GM03348 (cell line): ENCODE data around the gene SDR42E1.
A peak's percentile ranks its signal among the peaks of the same experiment; 100 is the strongest.

Experiments used
- DNase-seq: peaks from one replicate; pipeline ENCODE4 v3.0.0; 2012; ENCODE audit warnings: low spot score

Gene SDR42E1, protein sequence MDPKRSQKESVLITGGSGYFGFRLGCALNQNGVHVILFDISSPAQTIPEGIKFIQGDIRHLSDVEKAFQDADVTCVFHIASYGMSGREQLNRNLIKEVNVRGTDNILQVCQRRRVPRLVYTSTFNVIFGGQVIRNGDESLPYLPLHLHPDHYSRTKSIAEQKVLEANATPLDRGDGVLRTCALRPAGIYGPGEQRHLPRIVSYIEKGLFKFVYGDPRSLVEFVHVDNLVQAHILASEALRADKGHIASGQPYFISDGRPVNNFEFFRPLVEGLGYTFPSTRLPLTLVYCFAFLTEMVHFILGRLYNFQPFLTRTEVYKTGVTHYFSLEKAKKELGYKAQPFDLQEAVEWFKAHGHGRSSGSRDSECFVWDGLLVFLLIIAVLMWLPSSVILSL

DNA sequence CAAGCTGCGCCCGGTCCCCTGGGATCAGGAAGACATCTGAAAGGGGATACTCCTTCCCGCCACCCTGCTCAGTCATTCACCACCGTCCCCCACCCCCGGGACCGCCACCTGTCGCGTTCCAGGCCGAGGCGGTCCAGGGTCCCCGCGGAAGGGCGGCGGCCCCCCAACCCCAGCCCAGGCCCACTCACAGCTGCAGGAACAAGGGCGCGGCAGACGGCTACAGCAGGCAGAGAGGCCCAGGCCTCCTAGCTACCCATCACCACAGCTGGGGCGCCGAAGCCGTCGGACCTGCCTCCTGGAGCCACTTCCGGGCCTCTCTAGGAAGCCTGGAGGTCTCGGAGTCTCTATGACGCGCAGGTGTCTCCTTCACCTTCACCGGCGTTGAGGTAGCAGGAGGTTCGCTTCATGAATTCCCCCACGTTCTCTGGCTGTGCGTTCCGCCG lies at the start of gene SDR42E1:
TSS of gene SDR42E1 (minus strand) at position 272 of the 443 bp plus-strand sequence. CDS start 10,612 bp downstream, outside the sequence.
- DNase-seq, result no peak

DNA sequence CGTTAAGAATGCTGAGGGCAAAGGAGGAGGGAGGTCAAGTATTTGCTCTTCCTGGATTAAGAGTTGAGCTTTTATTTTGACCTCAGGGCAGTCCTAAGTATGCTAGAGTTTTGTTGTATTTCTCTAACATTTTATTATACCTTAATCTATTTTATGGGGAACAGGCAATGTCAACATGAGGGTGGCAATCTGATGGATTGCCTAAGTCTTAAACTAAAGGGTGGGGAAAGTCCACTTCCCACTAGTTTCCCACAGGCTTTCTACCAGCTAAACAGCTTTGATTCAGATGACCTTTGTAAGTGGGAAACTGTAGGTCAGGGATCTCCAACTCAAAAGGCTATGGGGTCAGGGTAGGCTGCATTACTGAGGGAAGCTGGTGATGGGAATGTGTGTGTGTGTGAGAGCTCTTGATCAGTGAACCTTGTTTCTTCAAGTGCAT lies 48.7 kb upstream of the SDR42E1 start:
- DNase-seq, result no peak

DNA sequence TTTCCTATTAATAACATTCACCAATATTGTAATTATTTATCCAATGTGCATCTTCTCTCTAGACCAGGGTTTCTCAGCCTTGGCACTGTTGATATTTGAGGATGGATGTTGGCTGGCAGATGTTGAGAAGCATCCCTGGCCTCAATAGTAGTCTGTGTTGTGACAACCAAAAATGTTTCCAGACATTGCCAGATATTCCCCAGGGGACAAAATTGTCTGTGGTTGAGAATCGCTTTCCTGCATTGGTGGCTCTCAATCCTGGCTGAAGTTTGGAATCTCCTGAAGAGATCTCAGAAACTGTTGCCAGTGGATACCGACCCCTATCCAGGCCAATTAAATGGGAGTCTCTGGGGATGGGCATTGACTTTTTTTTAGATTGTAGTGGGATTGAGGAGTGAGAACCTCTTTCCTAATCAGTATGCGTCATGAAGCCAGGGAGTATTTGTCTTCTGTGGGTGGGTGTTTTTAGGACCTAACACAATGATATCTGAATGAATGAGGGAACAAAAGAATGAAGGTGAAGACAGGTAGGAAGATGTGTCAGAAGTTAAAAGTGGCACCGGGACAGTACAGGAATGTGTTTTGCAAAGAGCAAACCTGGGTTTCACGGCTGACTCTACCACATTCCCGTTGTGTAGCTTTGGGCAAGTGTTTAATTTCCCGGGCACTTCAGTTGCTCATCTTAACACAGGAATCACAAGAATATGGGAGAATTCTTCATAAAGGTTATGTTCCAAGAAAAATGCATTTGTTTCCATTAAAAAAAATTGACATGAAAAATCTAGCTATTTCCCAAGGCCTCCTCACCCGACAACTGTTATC lies 48.1 kb upstream of the SDR42E1 start:
- no peak for DNase-seq

DNA sequence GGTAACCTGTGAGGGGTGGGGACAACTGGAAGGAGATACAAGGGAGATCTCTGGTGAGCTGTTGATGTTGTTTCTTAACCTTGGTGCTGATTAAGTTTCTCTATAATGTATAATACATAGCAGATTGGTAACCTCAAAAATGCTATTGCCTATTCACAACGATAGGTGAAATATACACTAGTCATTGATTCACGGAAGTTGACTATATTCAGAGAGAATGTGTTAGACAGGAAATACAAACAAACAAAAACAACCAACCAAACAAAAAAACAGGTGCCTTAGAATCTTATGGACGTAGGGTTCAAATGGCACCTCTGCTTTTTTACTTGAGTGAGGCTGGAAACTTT lies 45.3 kb upstream of the SDR42E1 start:
- no peak for DNase-seq

DNA sequence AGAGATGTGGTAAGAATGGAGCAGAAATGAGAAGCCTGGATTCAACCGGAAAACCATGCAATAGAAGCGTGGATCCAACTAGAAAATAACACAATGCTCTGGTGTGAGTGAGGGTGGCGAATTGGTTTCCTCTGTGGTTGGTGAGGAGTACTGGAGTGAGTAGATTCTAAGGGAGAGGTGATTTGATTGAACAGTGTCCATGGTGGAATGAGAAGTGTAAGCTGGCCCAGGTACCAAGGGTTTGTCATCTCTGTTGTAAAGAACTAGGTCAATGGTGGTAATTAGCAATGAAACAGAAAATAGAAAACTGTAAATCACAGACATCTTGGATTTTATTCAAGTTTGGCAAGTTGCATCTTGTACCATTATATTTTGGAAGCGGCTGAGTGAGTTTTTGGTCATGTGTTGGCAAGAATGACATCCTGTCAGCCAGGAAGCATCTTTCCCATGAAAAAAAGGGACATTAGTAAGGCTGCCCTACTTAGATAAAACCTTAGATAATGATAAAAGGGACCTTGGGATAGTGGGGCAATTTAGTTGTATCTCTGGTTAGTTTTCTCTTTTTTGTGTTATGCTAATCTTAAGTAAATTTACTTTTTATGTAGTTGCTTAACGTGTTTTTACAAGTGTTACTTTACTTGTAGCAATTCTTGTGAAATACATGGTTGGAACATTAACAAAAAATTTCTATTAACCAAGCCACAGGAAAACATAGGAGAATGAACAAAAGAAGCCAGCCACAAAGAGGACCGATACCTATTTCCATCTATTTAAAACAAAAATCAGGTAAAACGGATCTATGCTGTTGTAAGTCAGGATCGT lies 44.7 kb upstream of the SDR42E1 start:
- no peak for DNase-seq

DNA sequence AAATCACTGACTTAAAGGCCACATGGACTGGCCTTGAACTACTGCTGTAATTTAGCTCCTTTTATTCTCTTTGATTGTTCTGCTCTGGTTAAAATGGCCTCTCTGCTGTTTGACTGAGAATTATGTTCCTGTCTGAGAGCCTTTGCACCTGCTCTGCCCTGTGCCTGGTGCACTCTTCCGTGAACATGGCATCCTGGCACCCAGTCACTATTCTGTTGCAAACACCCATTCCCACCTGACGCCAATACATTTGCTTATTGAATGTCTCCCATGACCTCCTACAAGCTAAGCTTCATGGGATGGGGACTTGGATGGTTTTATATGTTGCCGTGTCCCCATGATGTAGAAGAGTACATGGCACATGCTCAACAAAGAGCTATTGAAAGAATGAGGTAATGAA lies 43.8 kb upstream of the SDR42E1 start:
- no peak for DNase-seq

DNA sequence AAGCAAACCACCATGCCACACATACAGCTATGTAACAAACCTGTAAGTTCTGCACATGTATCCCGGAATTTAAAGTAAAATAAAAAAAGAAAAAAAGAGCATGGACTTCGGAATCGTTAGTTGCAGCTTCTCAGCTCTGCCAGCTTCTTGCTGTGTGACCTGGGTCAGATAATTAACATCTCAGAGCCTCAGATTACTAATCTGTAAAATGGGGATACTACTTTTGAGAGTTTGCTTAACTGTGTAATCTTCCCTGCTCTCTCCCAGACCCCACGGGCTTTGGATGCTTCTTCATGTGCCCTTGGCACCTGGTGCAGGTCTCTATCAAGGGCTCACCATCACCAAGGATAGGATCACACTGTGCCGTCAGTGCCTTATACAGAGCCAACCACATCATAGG lies 40.4 kb upstream of the SDR42E1 start:
- no peak for DNase-seq

DNA sequence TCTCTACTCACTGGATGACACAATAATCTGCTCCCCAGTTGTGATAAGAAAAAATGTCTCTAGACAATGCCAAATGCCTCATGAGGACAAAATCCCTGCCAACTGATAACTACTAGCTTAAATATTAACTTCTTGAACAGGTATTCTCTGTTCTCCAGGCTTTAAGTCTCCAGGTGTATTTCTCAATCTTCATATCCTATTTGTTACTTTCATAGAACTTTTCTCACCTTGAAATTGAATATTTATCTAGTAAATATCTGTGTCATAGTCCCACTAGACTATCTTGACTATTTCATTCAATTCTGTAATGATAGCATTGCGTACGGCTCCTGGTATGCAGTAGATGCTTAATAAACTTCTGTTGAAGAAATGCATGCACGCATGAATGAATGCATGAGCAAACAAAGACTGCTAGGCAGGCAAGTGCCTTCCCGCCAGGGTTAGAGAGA lies 39.7 kb upstream of the SDR42E1 start:
- no peak for DNase-seq

DNA sequence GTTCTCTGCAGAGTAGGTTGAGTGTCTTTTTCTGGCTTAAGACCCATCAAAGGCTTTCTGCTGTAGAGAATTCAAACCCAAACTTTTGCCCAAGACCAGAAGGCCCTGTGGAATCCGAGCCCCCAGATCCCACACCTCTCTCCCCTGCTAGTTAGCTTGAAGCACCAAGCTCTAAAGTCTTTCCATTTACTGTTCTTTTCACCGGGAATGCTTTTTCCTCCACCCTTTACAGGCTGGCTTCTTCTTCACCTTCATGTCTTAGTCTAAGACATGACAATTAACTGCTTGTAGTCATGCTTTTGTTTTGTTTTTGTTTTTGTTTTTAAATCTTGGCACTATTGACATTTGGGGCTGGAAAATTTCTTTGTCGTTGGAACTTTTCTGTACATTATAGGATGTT lies 39.2 kb upstream of the SDR42E1 start:
- no peak for DNase-seq

DNA sequence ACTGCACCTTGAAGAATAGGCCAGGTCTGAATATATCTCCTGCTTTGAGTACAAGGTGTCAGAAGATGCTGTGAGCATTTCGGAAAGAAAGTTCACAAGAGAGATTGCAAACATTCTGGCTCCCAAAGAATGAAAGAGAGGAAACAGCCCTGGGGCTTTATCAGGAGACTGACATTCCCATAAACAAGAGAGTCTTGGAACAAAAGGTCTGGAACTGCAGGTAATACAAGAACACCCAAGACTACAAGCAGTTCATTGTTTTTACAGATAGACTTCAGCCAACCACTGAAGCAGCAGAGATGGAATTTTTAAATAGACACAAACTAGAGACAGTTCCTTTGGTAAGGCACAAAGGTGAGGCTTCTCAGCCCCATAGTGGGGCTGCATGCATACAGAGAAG lies 38.2 kb upstream of the SDR42E1 start:
- no peak for DNase-seq

DNA sequence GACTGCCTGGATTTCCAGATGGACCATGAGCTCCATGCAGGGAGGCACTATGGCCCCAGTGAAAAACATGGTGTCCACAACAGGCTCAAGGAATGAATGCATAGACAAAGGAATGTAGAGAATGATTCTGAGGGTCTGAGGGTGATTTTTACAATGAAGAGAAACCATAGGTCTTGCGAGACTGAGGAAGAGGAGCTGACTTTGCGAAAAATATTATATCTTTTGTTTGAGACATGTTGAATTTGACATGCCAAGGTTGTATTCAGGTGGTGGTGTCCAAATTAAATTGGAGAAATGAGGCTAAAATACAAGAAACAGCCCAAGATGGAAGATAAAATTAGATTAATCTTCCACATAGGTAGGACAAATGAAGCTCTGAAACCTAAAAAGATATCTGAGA lies 36.5 kb upstream of the SDR42E1 start:
- DNase-seq, result no peak

DNA sequence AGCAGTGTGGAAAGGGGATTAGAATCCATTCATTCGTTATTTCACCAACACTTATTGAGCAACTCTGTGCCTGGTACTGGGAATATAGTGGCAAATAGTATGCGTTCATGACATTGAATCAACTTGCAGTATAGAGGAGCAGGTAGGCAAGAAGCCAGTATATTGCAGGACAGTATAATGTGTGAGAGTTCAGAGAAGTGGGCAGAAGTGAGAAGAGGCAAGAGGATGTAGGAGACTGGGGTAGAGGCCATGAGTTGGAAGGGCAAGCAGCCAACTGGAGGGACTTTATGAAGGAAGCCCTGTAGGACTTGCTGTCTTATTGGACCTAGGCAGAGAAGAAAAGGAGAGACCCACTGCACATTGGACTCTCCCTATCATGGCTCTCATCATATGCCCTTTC lies 36.1 kb upstream of the SDR42E1 start:
- no peak for DNase-seq

DNA sequence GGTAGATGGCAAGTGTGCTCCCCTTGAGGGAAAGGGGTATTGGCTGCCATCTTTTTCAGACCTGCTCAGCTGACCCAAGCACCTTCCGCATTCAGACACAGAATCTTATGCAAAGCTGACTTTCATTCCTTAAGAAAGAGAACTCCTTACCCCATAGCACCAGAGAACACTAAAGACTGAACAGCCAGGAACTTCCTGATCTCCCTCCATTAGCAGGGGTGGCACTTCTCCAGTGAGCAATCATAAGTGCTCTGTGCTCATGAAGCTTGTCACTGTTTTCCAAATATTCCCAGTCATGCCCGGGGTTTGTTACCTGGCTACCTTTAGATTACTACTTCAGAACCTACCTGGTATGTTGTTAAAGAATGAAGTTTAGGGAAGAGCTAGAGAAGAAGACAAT lies 35.7 kb upstream of the SDR42E1 start:
- no peak for DNase-seq

DNA sequence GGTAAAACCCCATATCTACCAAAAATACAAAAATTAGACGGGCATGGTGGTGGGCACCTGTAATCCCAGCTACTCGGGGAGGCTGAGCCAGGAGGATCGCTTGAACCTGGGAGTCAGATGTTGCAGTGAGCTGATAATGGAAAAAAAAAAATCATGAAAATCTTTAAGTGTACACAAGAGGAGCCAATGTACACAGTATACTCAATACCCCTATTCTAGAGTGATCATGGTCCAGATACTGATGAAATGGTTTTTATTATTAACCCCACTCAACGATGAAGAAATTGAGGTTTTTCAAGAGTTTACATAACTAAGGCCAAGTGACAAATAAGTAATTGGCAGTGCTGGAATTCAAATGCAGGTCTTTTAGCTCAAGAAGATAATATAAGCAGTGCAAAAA lies 35.3 kb upstream of the SDR42E1 start:
- no peak for DNase-seq

DNA sequence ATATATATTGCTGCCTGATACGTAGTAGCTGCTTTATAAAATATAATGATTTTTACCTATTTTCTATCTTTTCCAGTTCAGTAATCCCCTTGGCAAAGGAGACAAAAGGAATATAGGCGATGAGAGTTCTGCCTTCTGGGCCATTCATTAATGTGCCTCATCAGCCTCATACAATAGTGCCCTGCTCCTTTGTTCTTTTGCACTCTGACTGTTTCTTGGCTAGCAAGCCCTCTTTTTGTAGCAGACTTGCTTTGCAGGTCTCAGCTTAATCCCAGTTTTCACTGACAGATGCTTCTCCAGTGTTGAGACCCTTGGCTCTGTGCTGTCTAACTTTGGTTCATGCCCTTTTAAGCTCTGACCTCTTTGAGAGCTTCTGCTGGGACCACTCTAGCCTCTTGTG lies 34.2 kb upstream of the SDR42E1 start:
- DNase-seq, result no peak

DNA sequence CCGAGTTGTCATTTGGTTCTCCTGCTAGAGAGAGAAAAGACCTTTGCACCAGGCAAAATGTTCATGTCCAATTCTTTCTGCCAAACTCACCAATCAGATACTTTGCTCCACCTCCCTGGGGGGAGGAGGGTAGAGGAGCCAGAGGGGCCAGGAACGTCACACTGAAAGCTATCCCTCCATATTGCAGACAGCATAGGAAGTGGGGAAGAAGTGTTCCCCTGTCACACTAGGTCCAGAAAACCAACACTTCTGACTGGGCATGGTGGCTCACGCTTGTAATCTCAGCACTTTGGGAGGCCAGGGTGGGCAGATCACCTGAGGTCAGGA lies 33.3 kb upstream of the SDR42E1 start:
- DNase-seq, result peak; percentile 11

DNA sequence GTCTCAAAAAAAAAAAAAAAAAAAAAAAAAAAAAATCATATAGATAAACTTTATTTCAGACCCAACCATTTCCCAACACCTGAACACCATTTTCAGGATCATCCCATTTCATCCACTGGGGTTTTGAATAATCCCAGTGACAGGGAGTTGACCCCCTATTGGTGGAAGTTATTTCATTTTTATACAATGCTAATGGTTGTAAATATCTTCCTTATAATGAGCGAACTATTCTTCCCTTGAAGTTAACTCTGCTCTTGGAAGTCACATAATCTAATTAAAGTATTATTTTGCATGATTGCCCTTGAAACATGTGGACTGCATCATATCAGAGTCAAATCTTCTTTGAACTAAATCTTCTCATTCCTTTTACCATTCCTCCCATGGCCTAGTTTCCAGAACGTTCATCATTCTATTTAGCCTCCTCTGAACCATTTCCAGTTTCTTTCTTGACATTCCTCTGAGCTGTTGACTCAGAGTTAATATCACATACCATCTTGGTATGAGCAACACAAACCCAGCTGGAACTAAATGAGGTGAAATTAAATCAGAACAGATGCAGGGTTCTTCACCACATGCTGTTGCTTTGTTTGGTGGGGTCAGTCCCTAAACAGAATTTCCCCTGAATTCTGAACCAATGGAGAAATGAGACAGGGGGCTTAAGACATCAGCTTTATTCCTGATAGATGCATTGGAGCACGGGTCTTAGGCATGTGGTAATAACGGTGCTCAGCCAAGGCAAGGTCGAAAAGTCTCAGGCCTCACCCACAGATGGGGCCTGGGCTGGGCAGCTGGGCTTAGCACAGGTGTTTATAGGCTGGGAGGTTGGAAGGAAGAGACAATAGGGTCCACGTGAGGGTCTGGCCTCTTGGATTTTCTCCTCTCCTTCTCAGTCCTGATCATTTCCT lies 32.7 kb upstream of the SDR42E1 start:
- peak; percentile 87 for DNase-seq

DNA sequence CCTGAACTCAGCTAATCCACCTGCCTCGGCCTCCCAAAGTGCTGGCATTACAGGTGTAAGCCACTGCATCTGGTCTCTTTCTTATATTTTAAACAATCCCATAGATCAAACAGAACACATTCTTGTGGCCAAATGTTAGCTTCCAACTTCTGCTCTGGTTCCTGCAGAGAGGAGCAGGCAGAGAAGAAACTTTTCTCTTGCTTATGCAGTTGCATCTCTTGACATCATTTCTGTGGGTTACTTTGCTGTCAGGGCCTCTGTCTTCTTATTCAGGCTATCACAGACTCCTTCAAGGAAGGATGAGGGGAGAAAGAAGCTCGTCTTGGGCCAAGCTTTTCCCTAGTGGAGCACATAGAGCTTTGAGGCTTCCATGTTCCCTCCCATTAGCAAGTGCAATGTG lies 31.6 kb upstream of the SDR42E1 start:
- DNase-seq, result peak; percentile 14

DNA sequence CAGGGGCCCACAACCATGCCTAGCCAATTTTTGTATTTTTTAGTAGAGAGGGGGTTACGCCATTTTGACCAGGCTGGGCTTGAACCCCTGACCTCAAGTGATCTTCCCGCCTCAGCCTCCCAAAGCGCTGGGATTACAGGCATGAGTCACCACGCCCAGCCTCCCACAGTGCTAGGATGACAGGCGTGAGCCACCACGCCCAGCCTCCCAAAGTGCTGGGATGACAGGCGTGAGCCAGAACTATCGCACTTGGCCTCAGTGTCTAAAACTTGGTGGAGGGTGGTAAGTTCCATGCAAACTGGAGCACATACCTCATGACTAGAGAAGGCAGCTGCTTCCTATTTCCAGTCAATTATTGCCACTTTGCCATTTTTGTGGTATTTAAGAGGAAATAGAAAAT lies 30.9 kb upstream of the SDR42E1 start:
- DNase-seq, result no peak

DNA sequence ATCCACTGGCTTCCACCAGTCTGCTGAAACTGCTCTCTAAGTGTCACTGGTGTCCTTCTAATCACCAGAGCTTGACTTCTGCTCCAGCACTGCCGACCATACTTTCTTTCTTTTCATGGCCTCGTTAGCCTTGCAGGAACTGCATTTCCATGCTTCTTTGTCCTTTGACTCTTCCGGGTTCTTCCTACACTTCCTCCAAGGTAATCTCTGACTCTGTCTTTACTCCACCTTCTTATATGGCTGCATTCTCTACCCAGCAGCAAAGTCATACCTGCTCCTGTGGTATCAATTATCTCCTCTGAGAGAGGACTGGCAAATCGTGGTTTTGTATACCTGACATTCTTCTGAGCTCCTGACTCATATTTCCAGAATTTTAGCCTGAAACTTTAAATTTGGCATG lies 30.3 kb upstream of the SDR42E1 start:
- no peak for DNase-seq

DNA sequence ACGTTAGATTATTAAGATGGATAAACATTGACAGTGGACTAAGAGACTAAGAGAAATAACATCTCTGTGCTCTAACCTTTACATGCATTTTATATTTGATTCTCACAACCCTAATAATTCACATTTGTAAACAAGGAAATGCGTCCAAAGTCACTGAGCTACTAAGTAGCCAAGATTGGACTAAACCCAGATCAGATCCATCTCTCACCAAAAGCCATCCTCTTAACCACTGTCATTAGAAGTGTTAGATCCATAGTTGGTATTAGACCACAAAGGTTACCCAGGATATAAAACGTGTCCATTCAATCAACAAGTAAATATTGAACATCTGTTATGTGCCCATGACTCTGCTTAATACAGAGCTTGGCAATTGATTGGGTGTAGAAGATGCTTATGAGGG lies 29.0 kb upstream of the SDR42E1 start:
- no peak for DNase-seq

DNA sequence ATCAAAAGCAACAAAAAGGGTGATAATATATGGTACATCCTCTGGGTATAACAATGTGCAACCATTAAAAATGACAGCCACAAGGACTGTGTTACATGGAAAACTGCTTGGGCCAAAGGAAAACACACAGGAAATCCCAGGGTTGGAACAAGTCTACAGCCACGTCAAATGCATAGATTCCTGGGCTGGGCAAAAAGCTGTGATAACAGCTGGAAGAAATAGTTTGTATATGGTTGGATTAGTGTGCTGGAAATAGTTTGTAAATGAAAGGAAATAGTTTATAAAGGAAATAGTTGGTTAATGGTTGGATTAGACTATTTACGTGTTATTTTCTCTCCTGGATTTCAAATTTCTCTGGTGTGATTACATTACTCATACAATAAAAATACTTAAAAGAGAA lies 26.4 kb upstream of the SDR42E1 start:
- DNase-seq, result no peak
